GM12872 (cell line): Measurements from ENCODE around the gene MAD1L1.

Experiments used
- TF ChIP-seq, protein P1 (sequence below): IDR thresholded peaks from 3 replicates; pipeline ENCODE4 v1.5.1; 2011; ENCODE audit warnings: low read depth, mild to moderate bottlenecking, low read length, moderate library complexity; ENCODE audit not compliant: insufficient read depth

MAD1L1 gene

GRCh38 chr7:2040201-2040892, 192.4 kb downstream of the MAD1L1 start:
- TF ChIP-seq, protein P1, sequence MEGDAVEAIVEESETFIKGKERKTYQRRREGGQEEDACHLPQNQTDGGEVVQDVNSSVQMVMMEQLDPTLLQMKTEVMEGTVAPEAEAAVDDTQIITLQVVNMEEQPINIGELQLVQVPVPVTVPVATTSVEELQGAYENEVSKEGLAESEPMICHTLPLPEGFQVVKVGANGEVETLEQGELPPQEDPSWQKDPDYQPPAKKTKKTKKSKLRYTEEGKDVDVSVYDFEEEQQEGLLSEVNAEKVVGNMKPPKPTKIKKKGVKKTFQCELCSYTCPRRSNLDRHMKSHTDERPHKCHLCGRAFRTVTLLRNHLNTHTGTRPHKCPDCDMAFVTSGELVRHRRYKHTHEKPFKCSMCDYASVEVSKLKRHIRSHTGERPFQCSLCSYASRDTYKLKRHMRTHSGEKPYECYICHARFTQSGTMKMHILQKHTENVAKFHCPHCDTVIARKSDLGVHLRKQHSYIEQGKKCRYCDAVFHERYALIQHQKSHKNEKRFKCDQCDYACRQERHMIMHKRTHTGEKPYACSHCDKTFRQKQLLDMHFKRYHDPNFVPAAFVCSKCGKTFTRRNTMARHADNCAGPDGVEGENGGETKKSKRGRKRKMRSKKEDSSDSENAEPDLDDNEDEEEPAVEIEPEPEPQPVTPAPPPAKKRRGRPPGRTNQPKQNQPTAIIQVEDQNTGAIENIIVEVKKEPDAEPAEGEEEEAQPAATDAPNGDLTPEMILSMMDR: no peak

- TF ChIP-seq, protein P1: no peak
Measured at GRCh38 chr7:2038931-2039728, 193.6 kb downstream of the MAD1L1 start.

- TF ChIP-seq, protein P1: no peak
Measured at GRCh38 chr7:2037808-2038522, 194.8 kb downstream of the MAD1L1 start.

DNA sequence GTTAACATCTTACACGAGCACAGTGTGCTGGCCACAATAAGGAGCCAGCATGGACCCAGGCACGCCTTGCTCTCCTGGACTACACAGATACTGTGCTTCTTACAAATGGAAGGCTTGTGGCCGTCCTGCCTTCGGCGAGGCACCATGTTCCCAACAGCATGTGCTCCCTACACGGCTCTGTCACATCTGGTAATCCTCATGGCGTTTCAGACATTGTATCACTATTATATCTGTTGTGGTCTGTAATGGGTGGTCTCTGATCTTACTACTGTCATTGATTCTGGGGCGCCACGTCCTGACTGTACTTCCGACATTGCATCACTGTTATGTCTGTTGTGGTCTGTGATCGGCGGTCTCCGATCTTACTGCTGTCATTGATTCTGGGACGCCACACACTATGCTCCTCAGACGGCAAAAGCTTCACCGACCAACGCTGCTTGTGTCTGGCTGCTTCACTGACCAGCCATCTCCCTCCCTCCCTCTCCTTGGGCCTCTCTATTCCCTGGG, 195.4 kb downstream of the MAD1L1 start:
- TF ChIP-seq, protein P1: no peak

- TF ChIP-seq, protein P1: no peak
Measured at GRCh38 chr7:2036786-2037185, 196.0 kb downstream of the MAD1L1 start.

DNA sequence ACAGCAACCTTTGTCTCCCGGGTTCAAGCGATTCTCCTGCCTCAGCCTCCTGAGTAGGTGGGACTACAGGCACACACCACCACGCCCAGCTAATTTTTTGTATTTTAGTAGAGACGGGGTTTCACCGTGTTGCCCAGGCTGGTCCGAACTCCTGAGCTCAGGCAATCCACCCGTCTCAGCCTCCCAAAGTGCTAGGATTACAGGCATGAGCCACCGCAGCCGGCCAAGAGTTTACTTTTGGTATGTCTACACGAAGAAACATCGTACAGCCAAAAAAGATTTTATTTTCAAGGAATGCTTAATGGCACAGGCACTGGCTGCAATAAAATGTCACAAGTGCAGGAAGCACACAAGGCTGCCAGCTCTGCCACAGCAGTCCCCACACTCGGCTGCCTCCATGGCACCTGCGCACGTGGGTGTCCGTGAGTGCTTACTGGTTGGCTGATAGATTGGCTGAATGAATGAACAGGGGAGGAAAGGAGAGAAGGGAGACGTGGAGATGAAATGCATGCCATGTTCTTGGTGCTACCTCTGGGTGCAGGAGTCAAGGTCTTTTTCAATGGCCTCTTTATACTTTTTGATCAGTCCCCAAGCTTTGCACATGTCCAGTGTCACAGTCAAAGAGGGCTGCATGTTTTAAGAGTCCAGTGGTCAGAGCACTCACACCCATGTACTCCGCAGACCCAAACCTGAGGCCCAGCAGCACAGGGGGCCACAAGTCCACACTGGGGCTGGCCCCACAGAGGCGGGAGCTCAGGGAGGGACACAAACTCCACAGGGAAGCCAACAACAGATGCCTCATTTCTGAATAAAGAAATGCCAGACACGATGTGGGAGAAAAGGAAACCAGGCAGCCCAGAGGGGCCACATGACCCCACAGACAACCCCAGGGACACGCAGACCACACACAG, 198.2 kb downstream of the MAD1L1 start:
- TF ChIP-seq, protein P1: no peak
